ENCODE results near the gene DNM3. TPM values are rescaled to one million over a fixed set of nuclear protein-coding genes. Genes with fewer than 3 reads are reported as not detected.

DNM3 gene
- total RNA-seq, 2 experiments from 2014 or later: 1.6 to 1.8 TPM

DNA sequence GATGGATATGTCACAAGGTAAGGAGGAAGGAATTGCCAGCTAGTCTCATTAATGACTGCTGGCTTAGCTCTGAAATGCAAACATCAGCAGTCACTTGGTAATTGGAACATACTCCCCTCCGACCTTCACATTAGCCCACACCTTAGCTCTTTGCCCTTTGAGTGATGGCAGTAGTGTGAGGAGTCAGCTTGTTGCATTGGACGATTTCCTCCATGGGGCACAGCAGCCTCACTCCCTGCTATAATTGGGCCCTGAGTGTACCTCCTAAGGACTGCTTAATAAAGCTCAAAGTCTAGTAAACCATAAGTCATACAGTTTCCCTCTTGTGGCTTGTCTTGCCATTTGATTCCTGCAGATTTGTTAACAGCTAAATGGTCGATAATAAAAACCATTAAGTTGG lies 40.4 kb upstream of the DNM3 start:
- Mint-ChIP-seq H3K27me3 (no peaks in the 10 kb centered on the region), H3K27ac (no peak overlapping the region), H3K4me3 (no peak overlapping the region), H3K9me3 (no peaks in the 10 kb centered on the region), H3K36me3 (ENCODE audit: low read depth) (peaks cover 27% of the 10 kb centered on the region), H3K4me1 (ENCODE audit: low read depth) (peaks cover 6% of the 10 kb centered on the region)
- peaks cover 30% of the 10 kb centered on the region for H3K36me3 ChIP-seq (ENCODE audit: insufficient read depth, low read length)
- H3K27me3 ChIP-seq (ENCODE audit: control insufficient read depth in 1 of 2, insufficient read depth in 2 of 2, low read length in 2 of 2): no peaks in the 10 kb centered on the region
- intact Hi-C loops (cut with DNase I, micrococcal nuclease): loop anchor here (1.0 to 5.0 kb wide), 2 partner anchors 184 to 641 kb away; partner anchors contain the start of gene PIGC (in 2 of the 2)
- H3K4me3 ChIP-seq (ENCODE audit: low read length): no peak overlapping the region
- DNase-seq (no peak), ATAC-seq (ENCODE audit: poor library complexity) (no peak)
- no peaks in the 10 kb centered on the region for H3K9me3 ChIP-seq (ENCODE audit: control insufficient read depth in 1 of 2, insufficient read depth in 1 of 2, low read length in 2 of 2)
- no peak for TF ChIP-seq CTCF (IDR thresholded peaks at IDR 0.05)
- no peak overlapping the region for H3K27ac ChIP-seq (ENCODE audit: low read depth in 1 of 2, low read length in 2 of 2)
- H3K4me1 ChIP-seq (ENCODE audit: insufficient read depth, low read length): no peaks in the 10 kb centered on the region
- ChIA-PET POLR2A (interaction anchor here (1.1 to 1.8 kb wide), 3 partner anchors 15 to 59 kb away, joined by 3 to 7 read pairs (median 5); partner anchors contain the start of genes METTL13 and VAMP4), CTCF (interaction anchor here (0.7 kb wide), 1 partner anchor 41 kb away, joined by 3 read pairs; the partner anchor contains the start of gene DNM3)

DNA sequence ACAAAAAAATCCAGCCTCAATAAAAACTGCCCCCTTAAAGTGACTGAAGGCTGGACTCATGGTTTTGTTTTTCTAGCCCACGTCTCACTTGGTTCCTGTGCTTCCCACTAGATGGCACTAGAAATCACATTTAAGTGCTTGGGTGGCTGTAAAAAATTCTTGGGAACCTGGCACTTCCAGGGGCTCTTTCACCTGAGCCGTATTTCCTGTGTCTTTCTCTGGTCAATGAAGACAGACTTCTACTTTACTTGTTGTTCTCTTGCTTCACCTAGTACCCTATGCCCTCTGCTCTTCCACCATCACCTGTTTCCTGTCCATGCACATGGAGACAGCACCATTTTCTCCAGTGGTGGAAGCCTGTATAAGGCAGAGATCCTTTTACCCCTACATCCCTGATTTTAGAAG lies 39.8 kb upstream of the DNM3 start:
- H3K9me3 Mint-ChIP-seq: no peaks in the 10 kb centered on the region
- H3K27me3 Mint-ChIP-seq: no peaks in the 10 kb centered on the region
- Histone ChIP-seq H3K36me3 (ENCODE audit: insufficient read depth, low read length) (peaks cover 24% of the 10 kb centered on the region), H3K27ac (ENCODE audit: low read depth in 1 of 2, low read length in 2 of 2) (no peak overlapping the region), H3K4me3 (ENCODE audit: low read length) (no peak overlapping the region), H3K4me1 (ENCODE audit: insufficient read depth, low read length) (no peaks in the 10 kb centered on the region), H3K27me3 (ENCODE audit: control insufficient read depth in 1 of 2, insufficient read depth in 2 of 2, low read length in 2 of 2) (no peaks in the 10 kb centered on the region), H3K9me3 (ENCODE audit: control insufficient read depth in 1 of 2, insufficient read depth in 1 of 2, low read length in 2 of 2) (no peaks in the 10 kb centered on the region)
- ChIA-PET CTCF (interaction anchor here (1.0 kb wide), 1 partner anchor 184 kb away, joined by 3 read pairs; no protein-coding TSS in a partner anchor), POLR2A (interaction anchor here (1.0 to 1.8 kb wide), 3 partner anchors 16 to 182 kb away, joined by 3 to 5 read pairs (median 3); partner anchors contain the start of gene METTL13)
- no peak overlapping the region for H3K4me3 Mint-ChIP-seq
- no peak overlapping the region for H3K27ac Mint-ChIP-seq
- peaks cover 6% of the 10 kb centered on the region for H3K4me1 Mint-ChIP-seq (ENCODE audit: low read depth)
- ATAC-seq (ENCODE audit: poor library complexity): no peak
- intact Hi-C loops (cut with DNase I, micrococcal nuclease): loop anchor here (1.0 to 5.0 kb wide), 2 partner anchors 184 to 641 kb away; partner anchors contain the start of gene PIGC (in 2 of the 2)
- TF ChIP-seq CTCF (IDR thresholded peaks at IDR 0.05): peak; percentile 64
- peak in 4 of 14 experiments; percentile 18 to 55 (median 44) for DNase-seq
- peaks cover 20% of the 10 kb centered on the region for H3K36me3 Mint-ChIP-seq (ENCODE audit: low read depth)

DNA sequence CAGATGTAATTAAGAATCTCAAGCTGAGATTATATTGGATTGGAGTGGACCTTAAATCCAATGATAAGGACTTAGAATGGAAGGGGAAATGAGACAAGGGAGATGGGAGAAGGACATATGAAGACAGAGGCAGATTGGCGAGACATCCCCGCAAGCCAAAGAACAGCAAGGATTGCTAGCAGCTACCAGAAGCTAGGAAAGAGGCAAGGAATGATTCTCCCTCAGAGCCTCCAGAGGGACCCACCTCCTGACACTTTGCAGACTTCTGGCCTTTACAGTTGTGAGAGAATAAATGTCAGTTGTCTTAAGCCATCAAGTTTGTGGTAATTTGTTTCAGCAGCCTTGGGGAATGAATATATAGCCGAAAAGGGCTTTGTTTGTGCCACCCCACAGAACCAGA lies 39.1 kb upstream of the DNM3 start:
- H3K27ac ChIP-seq (ENCODE audit: low read depth in 1 of 2, low read length in 2 of 2): no peak overlapping the region
- TF ChIP-seq CTCF (IDR thresholded peaks at IDR 0.05): no peak
- H3K36me3 Mint-ChIP-seq (ENCODE audit: low read depth): peaks cover 13% of the 10 kb centered on the region
- ATAC-seq (ENCODE audit: poor library complexity): no peak
- H3K4me3 Mint-ChIP-seq: no peak overlapping the region
- no peak for DNase-seq
- no peaks in the 10 kb centered on the region for H3K9me3 ChIP-seq (ENCODE audit: control insufficient read depth in 1 of 2, insufficient read depth in 1 of 2, low read length in 2 of 2)
- no peak overlapping the region for H3K4me3 ChIP-seq (ENCODE audit: low read length)
- no peaks in the 10 kb centered on the region for H3K4me1 ChIP-seq (ENCODE audit: insufficient read depth, low read length)
- no peaks in the 10 kb centered on the region for H3K27me3 ChIP-seq (ENCODE audit: control insufficient read depth in 1 of 2, insufficient read depth in 2 of 2, low read length in 2 of 2)
- no peaks in the 10 kb centered on the region for H3K27me3 Mint-ChIP-seq
- H3K36me3 ChIP-seq (ENCODE audit: insufficient read depth, low read length): peaks cover 17% of the 10 kb centered on the region
- POLR2A ChIA-PET: interaction anchor here (1.0 to 1.8 kb wide), 2 partner anchors 21 to 181 kb away, joined by 3 to 5 read pairs; partner anchors contain the start of gene METTL13
- peaks cover 6% of the 10 kb centered on the region for H3K4me1 Mint-ChIP-seq (ENCODE audit: low read depth)
- intact Hi-C loops (cut with DNase I, micrococcal nuclease): loop anchor here (5.0 kb wide), 1 partner anchor 640 kb away; the partner anchor contains the start of gene PIGC (in 2 of the 2)
- H3K9me3 Mint-ChIP-seq: no peaks in the 10 kb centered on the region
- CTCF ChIA-PET: interaction anchor here (1.0 kb wide), 1 partner anchor 183 kb away, joined by 3 read pairs; no protein-coding TSS in a partner anchor
- no peak overlapping the region for H3K27ac Mint-ChIP-seq

All from CD4-positive, alpha-beta T cell (primary cell).